Caco-2 (cell line): ENCODE measurements around the gene TIFAB. TPM values are rescaled to one million over a fixed set of nuclear protein-coding genes. Genes with fewer than 3 reads are reported as not detected.

Experiments used
- BruUV-seq: library from RNA; stranded (reverse); fragments of 400-500 nt; replicated peaks from 2 replicates; lab custom pipeline; 2021; lab: Mats Ljungman, UMichigan
- CTCF ChIA-PET: fragments of 300-600 bp; sonication (Branson Sonifier 250); formaldehyde crosslinking; loops from one replicate; lab custom pipeline; 2022; ENCODE audit warnings: antibody characterized with exemption; lab: Charles Lee
- POLR2A ChIA-PET: fragments of 300-600 bp; sonication (Branson Sonifier 250); formaldehyde crosslinking; loops from one replicate; lab custom pipeline; 2022; ENCODE audit warnings: antibody characterized with exemption; lab: Charles Lee
- DNase-seq, 2 experiments: peaks; one replicate each; pipeline versions ENCODE4 v3.0.0 to v3.0.0-alpha.2; 2020 to 2022
- H3K27me3 ChIP-seq: replicated peaks from 2 replicates; pipeline ENCODE4 v1.6.0; 2011; ENCODE audit warnings: low read length; ENCODE audit not compliant: control insufficient read depth, insufficient read depth
- H3K36me3 ChIP-seq: 2 replicates; pipeline ENCODE4 v1.5.1; 2011; ENCODE audit warnings: low read length; ENCODE audit not compliant: control insufficient read depth, insufficient read depth
- H3K4me1 ChIP-seq: fragments of 250-450 bp; sonication (Bioruptor Pico); 2 replicates; pipeline ENCODE4 v1.5.1; 2020; ENCODE audit warnings: mild to moderate bottlenecking
- H3K4me3 ChIP-seq: 2 replicates; pipeline ENCODE4 v1.5.1; 2011; ENCODE audit warnings: low read depth, mild to moderate bottlenecking, control low read depth, low read length
- H3K9me3 ChIP-seq: fragments of 250-450 bp; sonication (Bioruptor Pico); 2 replicates; pipeline ENCODE4 v1.5.1; 2020; ENCODE audit warnings: mild to moderate bottlenecking, moderate library complexity
- H3K27ac Mint-ChIP-seq: one replicate; pipeline ENCODE4 v1.8.0; 2022; ENCODE audit warnings: mixed read lengths; ENCODE audit not compliant: unreplicated experiment
- H3K27me3 Mint-ChIP-seq: one replicate; pipeline ENCODE4 v1.8.0; 2022; ENCODE audit warnings: mixed read lengths; ENCODE audit not compliant: insufficient read depth, unreplicated experiment
- H3K36me3 Mint-ChIP-seq: one replicate; pipeline ENCODE4 v1.8.0; 2022; ENCODE audit warnings: mild to moderate bottlenecking, mixed read lengths; ENCODE audit not compliant: insufficient read depth, unreplicated experiment
- H3K4me1 Mint-ChIP-seq: one replicate; pipeline ENCODE4 v1.8.0; 2022; ENCODE audit warnings: low read depth, mixed read lengths; ENCODE audit not compliant: unreplicated experiment
- H3K4me3 Mint-ChIP-seq: one replicate; pipeline ENCODE4 v1.8.0; 2022; ENCODE audit warnings: mild to moderate bottlenecking, moderate library complexity, mixed read lengths; ENCODE audit not compliant: unreplicated experiment
- H3K9me3 Mint-ChIP-seq: one replicate; pipeline ENCODE4 v1.8.0; 2022; ENCODE audit warnings: mixed read lengths; ENCODE audit not compliant: unreplicated experiment
- CTCF ChIP-seq, 2 experiments: fragments of 200-600 bp in 1 of 2; IDR thresholded peaks; 1 replicate in 1 of 2; 2 replicates in 1 of 2; pipeline versions ENCODE4 v1.5.1 to v1.8.0; 2011 to 2022; ENCODE audit warnings: antibody characterized with exemption in 1 of 2, control low read depth in 1 of 2, inconsistent platforms in 1 of 2, low read depth in 1 of 2, low read length in 1 of 2, mild to moderate bottlenecking in 1 of 2, moderate library complexity in 1 of 2; ENCODE audit not compliant: insufficient read depth in 1 of 2, severe bottlenecking in 1 of 2, unreplicated experiment in 1 of 2
- intact Hi-C: fragments of 100-400 bp; cut with micrococcal nuclease; formaldehyde crosslinking; loops from one replicate; pipeline ENCODE4 v1.10.0; 2022; ENCODE audit not compliant: unreplicated experiment
- total RNA-seq: library from RNA; stranded (reverse); gene quantifications from 2 replicates; pipeline ENCODE4 v1.2.3, GENCODE V29; 2022

Gene TIFAB
- total RNA-seq, 1 experiment from 2014 or later, result not detected

DNA sequence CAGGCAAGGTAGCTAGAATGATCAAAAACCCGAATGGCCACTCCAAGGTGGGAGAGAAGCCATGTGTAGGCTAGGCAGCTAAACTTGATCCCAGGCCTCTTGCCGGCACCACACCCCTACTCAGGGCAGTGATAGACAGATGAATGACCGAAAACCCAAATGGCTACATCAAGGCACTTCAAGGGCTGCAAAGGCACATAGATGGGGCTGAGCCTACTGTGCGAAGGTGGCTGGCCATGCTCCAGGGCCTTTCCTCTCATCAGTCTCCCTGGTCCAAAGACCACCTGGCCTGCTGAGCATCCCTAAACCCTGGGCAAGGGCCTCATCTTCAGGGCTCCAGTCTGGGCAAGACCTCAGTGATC is 3.7 kb upstream of the TIFAB start:
- no TSS peak for BruUV-seq
- Histone ChIP-seq H3K4me3 (no peak overlapping the region), H3K36me3 (no peaks in the 10 kb centered on the region), H3K27me3 (no peaks in the 10 kb centered on the region), H3K4me1 (peaks cover 3% of the 10 kb centered on the region; the same call in 1 of the 2 replicates), H3K9me3 (no peaks in the 10 kb centered on the region)
- Mint-ChIP-seq H3K9me3 (no peaks in the 10 kb centered on the region), H3K27me3 (peaks cover 14% of the 10 kb centered on the region), H3K4me1 (no peaks in the 10 kb centered on the region), H3K27ac (no peak overlapping the region), H3K4me3 (no peak overlapping the region), H3K36me3 (no peaks in the 10 kb centered on the region)
- intact Hi-C loops, result no loop called here
- TF ChIP-seq CTCF (IDR thresholded peaks at IDR 0.05; ENCODE audit: insufficient read depth in 1 of 2, low read depth in 1 of 2, low read length in 1 of 2, severe bottlenecking in 1 of 2, unreplicated experiment in 1 of 2), result no peak
- POLR2A ChIA-PET, result no interaction called here
- DNase-seq, result peak in 1 of 2 experiments; percentile 10
- CTCF ChIA-PET, result interaction anchor here (1.0 to 2.8 kb wide), 5 partner anchors 10 to 375 kb away, joined by 3 to 19 read pairs (median 11); no protein-coding TSS in a partner anchor

GRCh38 chr5:135454946-135455345 is 2.8 kb upstream of the TIFAB start:
- no TSS peak for BruUV-seq
- POLR2A ChIA-PET, result no interaction called here
- CTCF ChIA-PET, result interaction anchor here (1.0 to 2.5 kb wide), 2 partner anchors 11 to 111 kb away, joined by 4 to 11 read pairs; no protein-coding TSS in a partner anchor
- no peaks in the 10 kb centered on the region for H3K4me1 Mint-ChIP-seq
- no peak overlapping the region for H3K4me3 Mint-ChIP-seq
- no peak for TF ChIP-seq CTCF (IDR thresholded peaks at IDR 0.05; ENCODE audit: insufficient read depth in 1 of 2, low read depth in 1 of 2, low read length in 1 of 2, severe bottlenecking in 1 of 2, unreplicated experiment in 1 of 2)
- intact Hi-C loops, result no loop called here
- peaks cover 7% of the 10 kb centered on the region for H3K27me3 Mint-ChIP-seq
- H3K27me3 ChIP-seq, result no peaks in the 10 kb centered on the region
- H3K9me3 ChIP-seq, result no peaks in the 10 kb centered on the region
- no peak for DNase-seq
- no peaks in the 10 kb centered on the region for H3K9me3 Mint-ChIP-seq
- peaks cover 3% of the 10 kb centered on the region; the same call in 1 of the 2 replicates for H3K4me1 ChIP-seq
- no peak overlapping the region for H3K27ac Mint-ChIP-seq
- no peaks in the 10 kb centered on the region for H3K36me3 Mint-ChIP-seq
- H3K36me3 ChIP-seq, result no peaks in the 10 kb centered on the region
- no peak overlapping the region for H3K4me3 ChIP-seq

GRCh38 chr5:135453613-135454012 is 1.5 kb upstream of the TIFAB start:
- H3K36me3 Mint-ChIP-seq, result no peaks in the 10 kb centered on the region
- intact Hi-C loops, result no loop called here
- Histone ChIP-seq H3K36me3 (no peaks in the 10 kb centered on the region), H3K4me1 (no peaks in the 10 kb centered on the region), H3K27me3 (no peaks in the 10 kb centered on the region), H3K4me3 (no peak overlapping the region), H3K9me3 (no peaks in the 10 kb centered on the region)
- CTCF ChIA-PET, result no interaction called here
- no peak for TF ChIP-seq CTCF (IDR thresholded peaks at IDR 0.05; ENCODE audit: insufficient read depth in 1 of 2, low read depth in 1 of 2, low read length in 1 of 2, severe bottlenecking in 1 of 2, unreplicated experiment in 1 of 2)
- POLR2A ChIA-PET, result no interaction called here
- peaks cover 7% of the 10 kb centered on the region for H3K27me3 Mint-ChIP-seq
- BruUV-seq, result no TSS peak
- H3K27ac Mint-ChIP-seq, result no peak overlapping the region
- DNase-seq, result no peak
- H3K4me1 Mint-ChIP-seq, result no peaks in the 10 kb centered on the region
- H3K4me3 Mint-ChIP-seq, result no peak overlapping the region
- no peaks in the 10 kb centered on the region for H3K9me3 Mint-ChIP-seq
